T-cell (primary cell): ENCODE data around the gene SAMD1. TPM values are rescaled to one million over a fixed set of nuclear protein-coding genes. Genes with fewer than 3 reads are reported as not detected.
"Not testable (repeated sequence)": the region's sequence is repeated elsewhere in the genome, so short reads cannot be mapped to it uniquely, and the experiment has no call there.

Experiments
- ATAC-seq, 4 experiments: fragments of 200-7000 bp in 3 of 4; fragments of 150-1000 bp in 1 of 4; cut with Tn5 transposase; replicated peaks in 1 of 4; 1 replicate in 3 of 4; 2 replicates in 1 of 4; pipeline ENCODE4 v1.10.0; 2021; ENCODE audit warnings: moderate library complexity in 3 of 4, mild to moderate bottlenecking in 2 of 4, moderate number of reproducible peaks in 1 of 4
- CTCF ChIA-PET, 2 donors: fragments of 300-600 bp; sonication (Branson Sonifier 250); formaldehyde crosslinking; loops; one replicate each; lab custom pipeline; 2022; ENCODE audit warnings: antibody characterized with exemption in 2 of 2; lab: Charles Lee
- POLR2A ChIA-PET, 2 donors: fragments of 300-600 bp; sonication (Branson Sonifier 250); formaldehyde crosslinking; loops; one replicate each; lab custom pipeline; 2022; ENCODE audit warnings: antibody characterized with exemption in 2 of 2; lab: Charles Lee
- DNase-seq, 35 experiments: peaks; one replicate each; pipeline versions ENCODE4 v3.0.0 to v3.0.0-alpha.2; 2013 to 2023
- H3K27ac ChIP-seq: one replicate; pipeline ENCODE4 v1.5.1; 2013; ENCODE audit warnings: low read length
- H3K27me3 ChIP-seq, 2 experiments: replicated peaks in 1 of 2; 1 replicate in 1 of 2; 2 replicates in 1 of 2; pipeline versions ENCODE4 v1.6.1 to v1.7.0; 2013; ENCODE audit warnings: low read length in 1 of 2, mixed read lengths in 1 of 2; ENCODE audit not compliant: control insufficient read depth in 2 of 2, insufficient read depth in 2 of 2; ENCODE audit errors: extremely low read depth in 1 of 2
- H3K36me3 ChIP-seq, 2 donors: 1 replicate in 1 of 2; 2 replicates in 1 of 2; pipeline versions ENCODE4 v1.6.1 to v1.7.0; 2013; ENCODE audit warnings: low read length in 1 of 2; ENCODE audit not compliant: control insufficient read depth in 2 of 2, insufficient read depth in 1 of 2; ENCODE audit errors: extremely low read depth in 1 of 2
- H3K4me1 ChIP-seq, 2 experiments: 1 replicate in 1 of 2; 2 replicates in 1 of 2; pipeline versions ENCODE4 v1.6.1 to v1.7.0; 2013; ENCODE audit warnings: low read length in 2 of 2, mixed read lengths in 1 of 2; ENCODE audit not compliant: insufficient read depth in 2 of 2, control insufficient read depth in 1 of 2; ENCODE audit errors: extremely low read depth in 1 of 2
- H3K4me3 ChIP-seq, 2 donors: 1 replicate in 1 of 2; 2 replicates in 1 of 2; pipeline versions ENCODE4 v1.5.1 to v1.7.0; 2013; ENCODE audit warnings: mild to moderate bottlenecking in 2 of 2, low read length in 1 of 2, moderate library complexity in 1 of 2; ENCODE audit not compliant: control insufficient read depth in 1 of 2; ENCODE audit errors: extremely low read depth in 1 of 2
- H3K9me3 ChIP-seq: 2 replicates; pipeline ENCODE4 v1.7.0; 2013
- H3K27ac Mint-ChIP-seq, 2 donors: one replicate each; pipeline ENCODE4 v1.8.0; 2020 to 2021; ENCODE audit warnings: mild to moderate bottlenecking in 2 of 2, mixed read lengths in 2 of 2
- H3K27me3 Mint-ChIP-seq, 2 donors: one replicate each; pipeline ENCODE4 v1.8.0; 2021 to 2022; ENCODE audit warnings: mixed read lengths in 2 of 2
- H3K36me3 Mint-ChIP-seq: one replicate; pipeline ENCODE4 v1.8.0; 2021; ENCODE audit warnings: mixed read lengths
- H3K4me1 Mint-ChIP-seq, 3 donors: one replicate each; pipeline ENCODE4 v1.8.0; 2020 to 2022; ENCODE audit warnings: mixed read lengths in 3 of 3, mild to moderate bottlenecking in 1 of 3
- H3K4me3 Mint-ChIP-seq, 3 donors: one replicate each; pipeline ENCODE4 v1.8.0; 2020 to 2022; ENCODE audit warnings: mild to moderate bottlenecking in 3 of 3, mixed read lengths in 3 of 3, moderate library complexity in 3 of 3
- H3K9me3 Mint-ChIP-seq, 3 donors: one replicate each; pipeline ENCODE4 v1.8.0; 2020 to 2022; ENCODE audit warnings: mixed read lengths in 3 of 3
- WGBS: methylation state at CpG from one replicate; pipeline ENCODE4 v1.1.5; 2013; ENCODE audit warnings: missing lambda C conversion rate; ENCODE audit not compliant: insufficient coverage; 5-methylcytosine and 5-hydroxymethylcytosine counted together
- total RNA-seq, 35 experiments: library from RNA in 6 of 35; stranded (reverse) in 6 of 35; fragments of 120-200 nt in 1 of 35; gene quantifications; one replicate each; pipeline versions ENCODE4 v1.2.1 to v1.2.4 and lab custom pipeline; 2013 to 2026

Gene SAMD1
- total RNA-seq, 5 donors from 2014 or later (not counting 1 experiment from before 2014, with no cell fraction given) = 38.9 to 75.0 (median 59.2) TPM

DNA sequence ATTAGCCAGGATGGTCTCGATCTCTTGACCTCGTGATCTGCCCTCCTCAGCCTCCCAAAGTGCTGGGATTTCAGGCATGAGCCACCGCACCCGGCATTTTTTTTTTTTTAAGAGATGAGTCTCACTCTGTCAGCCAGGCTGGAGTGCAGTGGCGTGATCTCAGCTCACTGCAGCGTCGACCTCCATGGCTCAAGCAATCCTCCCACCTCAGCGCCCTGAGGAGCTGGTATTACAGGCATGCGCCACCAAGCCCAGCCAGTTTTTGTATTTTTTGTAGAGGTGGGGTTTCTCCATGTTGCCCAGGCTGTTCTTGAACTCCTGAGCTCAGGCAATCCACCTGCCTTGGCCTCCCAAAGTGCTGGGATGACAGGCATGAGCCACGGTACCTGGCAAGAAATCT lies 42.7 kb downstream of the SAMD1 start:
- H3K4me1 ChIP-seq, H3K27ac ChIP-seq, H3K9me3 Mint-ChIP-seq, H3K27me3 Mint-ChIP-seq, H3K4me3 ChIP-seq, H3K9me3 ChIP-seq, H3K4me1 Mint-ChIP-seq, H3K4me3 Mint-ChIP-seq, ATAC-seq, H3K27me3 ChIP-seq, DNase-seq, H3K27ac Mint-ChIP-seq: not testable (repeated sequence)
- WGBS = 90% methylated on average over 2 of the region's 10 CpGs
- H3K36me3 Mint-ChIP-seq = peaks cover 36% of the 10 kb centered on the region
- ChIA-PET CTCF (interaction anchor here (0.6 to 1.9 kb wide), 9 partner anchors 11 to 1034 kb away, joined by 3 to 8 read pairs (median 4); partner anchors contain the start of genes DCAF15 (in 1 of the 2) and IL27RA (in 1 of the 2)), POLR2A (interaction anchor here in 1 of 2 donors (0.6 to 0.9 kb wide), 2 partner anchors 162 to 406 kb away, joined by 3 to 5 read pairs; no protein-coding TSS in a partner anchor)
- H3K36me3 ChIP-seq = peaks cover 17 to 81% of the 10 kb centered on the region in 2 donors

DNA sequence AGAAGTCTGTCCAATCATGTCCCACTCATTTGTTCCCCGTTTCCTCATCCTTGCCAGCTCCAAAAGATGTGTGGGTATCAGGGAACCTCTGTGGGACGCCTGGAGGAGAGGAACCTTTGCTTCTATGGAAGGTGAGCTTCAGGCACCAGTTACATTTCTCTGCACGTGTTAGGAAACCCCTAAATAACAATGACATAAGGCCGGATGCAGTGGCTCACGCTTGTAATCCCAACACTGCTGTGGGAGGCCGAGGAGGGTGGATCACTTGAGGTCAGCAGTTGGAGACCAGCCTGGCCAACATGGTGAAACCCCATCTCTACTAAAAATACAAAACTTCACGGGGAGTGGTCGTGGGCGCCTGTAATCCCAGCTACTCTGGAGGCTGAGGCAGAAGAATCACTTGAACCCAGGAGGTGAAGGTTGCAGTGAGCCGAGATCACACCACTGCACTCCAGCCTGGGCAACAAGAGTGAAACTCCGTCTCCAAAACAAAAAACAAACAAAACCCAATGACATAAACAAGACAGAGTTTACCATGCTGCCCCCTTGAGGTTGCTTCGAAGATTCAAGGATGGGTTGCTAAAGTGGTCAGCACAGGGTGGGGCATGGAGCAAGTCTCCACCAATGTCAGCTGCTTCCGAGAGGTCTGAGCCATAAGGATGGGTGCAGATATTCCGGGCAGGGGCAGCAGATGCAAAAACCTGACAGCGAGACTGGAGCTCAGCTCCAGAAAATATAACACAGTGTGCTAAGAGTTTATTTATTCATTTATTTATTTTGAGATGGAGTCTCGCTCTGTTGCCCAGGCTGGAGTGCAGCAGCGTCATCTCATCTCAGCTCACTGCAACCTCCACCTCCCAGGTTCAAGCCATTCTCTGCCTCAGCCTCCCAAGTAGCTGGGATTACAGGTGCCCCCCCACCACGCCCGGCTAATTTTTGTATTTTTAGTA lies 47.6 kb downstream of the SAMD1 start:
- H3K36me3 Mint-ChIP-seq = peaks cover 22% of the 10 kb centered on the region
- 20% methylated on average over 1 of the region's 19 CpGs for WGBS
- not testable (repeated sequence) for H3K9me3 Mint-ChIP-seq, H3K27me3 Mint-ChIP-seq, H3K9me3 ChIP-seq, H3K4me3 ChIP-seq, H3K4me3 Mint-ChIP-seq, H3K27me3 ChIP-seq
- H3K4me1 ChIP-seq = peaks cover 2 to 25% of the 10 kb centered on the region in 2 experiments
- H3K27ac ChIP-seq = peak overlapping the region; percentile 74
- peaks cover 12 to 78% of the 10 kb centered on the region in 2 donors for H3K36me3 ChIP-seq
- CTCF ChIA-PET = interaction anchor here (0.6 to 1.3 kb wide), 6 partner anchors 11 to 362 kb away, joined by 3 to 9 read pairs (median 3); partner anchors contain the start of gene IL27RA (in 1 of the 2)
- peak in 28 of 35 experiments; percentile 10 to 80 (median 36) for DNase-seq
- peak; percentile 45 to 68 (median 56) for ATAC-seq
- H3K4me1 Mint-ChIP-seq = peaks cover 10 to 23% (median 12%) of the 10 kb centered on the region in 3 donors
- POLR2A ChIA-PET = interaction anchor here in 1 of 2 donors (0.6 to 0.7 kb wide), 3 partner anchors 58 to 900 kb away, joined by 3 to 12 read pairs (median 8); no protein-coding TSS in a partner anchor
- peak overlapping the region; percentile 84 to 89 for H3K27ac Mint-ChIP-seq

DNA sequence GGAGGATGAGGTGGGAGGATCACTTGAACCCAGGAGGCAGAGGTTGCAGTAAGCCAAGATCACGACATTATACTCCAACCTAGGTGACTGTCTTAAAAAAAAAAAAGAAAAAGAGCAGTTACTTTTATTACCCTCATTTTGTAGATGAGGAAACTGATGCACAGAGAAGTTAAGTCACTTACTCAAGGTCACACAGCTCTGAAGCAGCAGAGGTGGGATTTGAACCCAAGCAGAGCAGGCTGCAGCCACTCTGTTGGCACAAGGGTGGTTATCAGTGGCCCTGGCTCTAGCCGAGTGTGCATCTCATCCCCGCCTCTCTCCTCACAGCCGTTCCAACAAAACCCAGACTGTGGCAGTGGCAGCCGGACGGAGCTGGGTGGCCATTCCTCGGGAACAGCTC lies 51.4 kb downstream of the SAMD1 start:
- peak overlapping the region in 1 of 2 donors; percentile 16 for H3K27ac Mint-ChIP-seq
- no peaks in the 10 kb centered on the region for H3K9me3 Mint-ChIP-seq
- Histone ChIP-seq H3K27me3 (no peaks in the 10 kb centered on the region), H3K9me3 (no peaks in the 10 kb centered on the region), H3K36me3 (peaks cover 5 to 79% of the 10 kb centered on the region in 2 donors), H3K4me1 (peaks cover 2 to 48% of the 10 kb centered on the region in 2 experiments), H3K27ac (no peak overlapping the region), H3K4me3 (no peak overlapping the region)
- ChIA-PET CTCF (interaction anchor here in 1 of 2 donors (0.6 kb wide), 2 partner anchors 17 to 161 kb away, joined by 3 read pairs; no protein-coding TSS in a partner anchor), POLR2A (interaction anchor here (0.6 kb wide), 2 partner anchors 11 to 331 kb away, joined by 3 to 6 read pairs; partner anchors contain the start of gene RLN3 (in 1 of the 2))
- no peak for ATAC-seq
- H3K36me3 Mint-ChIP-seq = peaks cover 29% of the 10 kb centered on the region
- 100% methylated on average over 4 of the region's 7 CpGs for WGBS
- H3K27me3 Mint-ChIP-seq = no peaks in the 10 kb centered on the region
- peaks cover 19 to 40% (median 20%) of the 10 kb centered on the region in 3 donors for H3K4me1 Mint-ChIP-seq
- no peak overlapping the region for H3K4me3 Mint-ChIP-seq
- no peak for DNase-seq

Other genes with a start within 250 kb of the SAMD1 start
- gene NANOS3, start 213.6 kb downstream of the SAMD1 start, total RNA-seq = 1 to 10 TPM in 3 of 5 donors, under 1 TPM in 1, not detected in 1; 0.85 to 2.3 (median 1.5) TPM
- gene BRME1, start 184.6 kb downstream of the SAMD1 start, total RNA-seq = 1 to 10 TPM; 1.3 to 3.6 (median 1.7) TPM
- gene CC2D1A, start 184.6 kb downstream of the SAMD1 start, total RNA-seq = 10 to 100 TPM; 25.9 to 41.3 (median 37.4) TPM
- gene PODNL1, start 152.3 kb downstream of the SAMD1 start, total RNA-seq = under 1 TPM in 1 of 5 donors, not detected in 4; 0.09 TPM
- 100 to 1,000 TPM in 3 of 5 donors, 10 to 100 TPM in 2; 67.3 to 118 (median 110) TPM for gene DCAF15, start 138.2 kb downstream of the SAMD1 start, total RNA-seq
- gene RFX1, start 84.4 kb downstream of the SAMD1 start, total RNA-seq = 10 to 100 TPM; 18.4 to 27.1 (median 23.1) TPM
- gene RLN3, start 62.6 kb downstream of the SAMD1 start, total RNA-seq = not detected
- gene IL27RA, start 59.0 kb downstream of the SAMD1 start, total RNA-seq = 10 to 100 TPM; 44.2 to 82.4 (median 66.5) TPM
- gene PALM3, start 28.7 kb downstream of the SAMD1 start, total RNA-seq = under 1 TPM in 2 of 5 donors, not detected in 3; 0.16 to 0.39 TPM
- gene MISP3, start 18.0 kb downstream of the SAMD1 start, total RNA-seq = 1 to 10 TPM in 3 of 5 donors, under 1 TPM in 2; 0.28 to 2.0 (median 1.1) TPM
- under 1 TPM in 3 of 5 donors, not detected in 2; 0.53 to 0.98 (median 0.58) TPM for gene C19orf67, start 5.0 kb downstream of the SAMD1 start, total RNA-seq
- gene PRKACA, start 27.0 kb upstream of the SAMD1 start, total RNA-seq = 10 to 100 TPM; 43.0 to 53.5 (median 48.9) TPM
- gene ASF1B, start 45.8 kb upstream of the SAMD1 start, total RNA-seq = 1 to 10 TPM; 2.6 to 4.4 (median 3.3) TPM
- 10 to 100 TPM; 19.9 to 31.2 (median 28.0) TPM for gene ADGRL1, start 115.4 kb upstream of the SAMD1 start, total RNA-seq